IMR-90 (cell line): ENCODE results near the gene CTNND2. TPM values are rescaled to one million over a fixed set of nuclear protein-coding genes. Genes with fewer than 3 reads are reported as not detected.

ENCODE experiments used
- ATAC-seq: fragments of 200-7000 bp; cut with Tn5 transposase; 2 replicates; pipeline ENCODE4 v1.9.1; 2020; ENCODE audit warnings: low read depth, mild to moderate bottlenecking, moderate library complexity
- BruUV-seq: library from RNA; stranded (reverse); fragments of 400-500 nt; replicated peaks from 2 replicates; lab custom pipeline; 2021; lab: Mats Ljungman, UMichigan
- CTCF ChIA-PET: fragments of 300-600 bp; formaldehyde crosslinking; extraction: SDS; loops from one replicate; lab custom pipeline; 2021; ENCODE audit warnings: antibody characterized with exemption; lab: Yijun Ruan, JAX
- POLR2A ChIA-PET: fragments of 300-600 bp; sonication (Branson Sonifier 250); formaldehyde crosslinking; loops from one replicate; lab custom pipeline; 2022; ENCODE audit warnings: antibody characterized with exemption; ENCODE audit not compliant: unreplicated experiment; lab: Charles Lee
- DNase-seq: peaks from one replicate; pipeline ENCODE4 v3.0.0; 2013
- H2AFZ ChIP-seq: replicated peaks from 2 replicates; pipeline ENCODE3; 2013; ENCODE audit warnings: low read length, mild to moderate bottlenecking; ENCODE audit not compliant: poor library complexity
- H2AK5ac ChIP-seq: 2 replicates; pipeline ENCODE4 v1.6.1; 2013; ENCODE audit warnings: low read depth, low read length, inconsistent platforms
- H2AK9ac ChIP-seq: replicated peaks from 2 replicates; pipeline ENCODE3; 2013; ENCODE audit warnings: mild to moderate bottlenecking, low read depth, low read length, moderate library complexity; ENCODE audit not compliant: poor library complexity
- H2BK120ac ChIP-seq: 2 replicates; pipeline ENCODE4 v1.6.1; 2013; ENCODE audit warnings: low read depth, low read length, inconsistent platforms
- H2BK15ac ChIP-seq: 3 replicates; pipeline ENCODE4 v1.6.1; 2013; ENCODE audit warnings: low read depth, low read length, inconsistent platforms
- H2BK20ac ChIP-seq: 2 replicates; pipeline ENCODE4 v1.6.1; 2013; ENCODE audit warnings: low read depth, mild to moderate bottlenecking, inconsistent platforms, low read length, moderate library complexity
- H2BK5ac ChIP-seq: 2 replicates; pipeline ENCODE4 v1.6.1; 2013; ENCODE audit warnings: mild to moderate bottlenecking, low read depth, low read length, inconsistent platforms; ENCODE audit not compliant: poor library complexity, severe bottlenecking
- H3K14ac ChIP-seq: replicated peaks from 2 replicates; pipeline ENCODE4 v1.6.1; 2013; ENCODE audit warnings: low read depth, low read length, inconsistent platforms
- H3K18ac ChIP-seq: 2 replicates; pipeline ENCODE4 v1.6.1; 2013; ENCODE audit warnings: low read depth, low read length, control low read depth
- H3K23ac ChIP-seq: 2 replicates; pipeline ENCODE4 v1.6.1; 2013; ENCODE audit warnings: low read depth, low read length, inconsistent platforms
- H3K27ac ChIP-seq: 2 replicates; pipeline ENCODE4 v1.5.1; 2013; ENCODE audit warnings: mild to moderate bottlenecking, control low read depth, low read length; ENCODE audit not compliant: insufficient read depth
- H3K27me3 ChIP-seq: 2 replicates; pipeline ENCODE4 v1.6.1; 2013; ENCODE audit warnings: low read length; ENCODE audit not compliant: control insufficient read depth, insufficient read depth
- H3K36me3 ChIP-seq: 2 replicates; pipeline ENCODE4 v1.6.1; 2013; ENCODE audit warnings: low read length, mixed read lengths; ENCODE audit not compliant: control insufficient read depth, insufficient read depth
- H3K4ac ChIP-seq: 2 replicates; pipeline ENCODE4 v1.6.1; 2013; ENCODE audit warnings: low read depth, low read length, inconsistent platforms
- H3K4me1 ChIP-seq: 2 replicates; pipeline ENCODE4 v1.6.1; 2013; ENCODE audit warnings: low read length, mixed read lengths; ENCODE audit not compliant: control insufficient read depth, insufficient read depth
- H3K4me2 ChIP-seq: 2 replicates; pipeline ENCODE4 v1.6.1; 2013; ENCODE audit warnings: low read depth, mild to moderate bottlenecking, control low read depth, low read length, moderate library complexity
- H3K4me3 ChIP-seq: 2 replicates; pipeline ENCODE4 v1.5.1; 2013; ENCODE audit warnings: low read depth, mild to moderate bottlenecking, control low read depth, low read length, moderate library complexity; ENCODE audit not compliant: insufficient read depth
- H3K56ac ChIP-seq: 2 replicates; pipeline ENCODE4 v1.6.1; 2013; ENCODE audit warnings: low read length, inconsistent platforms; ENCODE audit not compliant: insufficient read depth; ENCODE audit errors: extremely low read depth
- H3K79me1 ChIP-seq, 2 experiments: 2 replicates each; pipeline ENCODE4 v1.6.1; 2013; ENCODE audit warnings: low read length in 2 of 2, inconsistent platforms in 1 of 2, low read depth in 1 of 2
- H3K9ac ChIP-seq: 2 replicates; pipeline ENCODE4 v1.6.1; 2013; ENCODE audit warnings: low read depth, low read length, control low read depth
- H3K9me1 ChIP-seq: 2 replicates; pipeline ENCODE4 v1.6.1; 2013; ENCODE audit warnings: low read length, inconsistent platforms; ENCODE audit not compliant: insufficient read depth
- H3K9me3 ChIP-seq: 2 replicates; pipeline ENCODE4 v1.6.1; 2013; ENCODE audit warnings: low read length; ENCODE audit not compliant: control insufficient read depth, insufficient read depth
- H4K20me1 ChIP-seq: 2 replicates; pipeline ENCODE4 v1.6.1; 2013; ENCODE audit warnings: low read length, inconsistent platforms; ENCODE audit not compliant: insufficient read depth
- H4K5ac ChIP-seq: 2 replicates; pipeline ENCODE4 v1.6.1; 2013; ENCODE audit warnings: mild to moderate bottlenecking, low read depth, low read length, control low read depth
- H4K8ac ChIP-seq, 2 experiments: 2 replicates each; pipeline ENCODE4 v1.6.1; 2013; ENCODE audit warnings: low read depth in 2 of 2, low read length in 2 of 2, control low read depth in 1 of 2, inconsistent platforms in 1 of 2
- H4K91ac ChIP-seq: 2 replicates; pipeline ENCODE4 v1.6.1; 2013; ENCODE audit warnings: low read depth, low read length, inconsistent platforms; ENCODE audit not compliant: insufficient read depth
- ELK1 ChIP-seq: fragments of 150-350 bp; IDR thresholded peaks from 2 replicates; pipeline ENCODE4 v1.6.1; 2016; ENCODE audit warnings: low read depth, mild to moderate bottlenecking, low read length, moderate library complexity, borderline replicate concordance
- MAFK ChIP-seq: IDR thresholded peaks from 2 replicates; pipeline ENCODE4 v1.6.1; 2012; ENCODE audit warnings: low read depth, low read length, improper control_type of control experiment
- MXI1 ChIP-seq: IDR thresholded peaks from 2 replicates; pipeline ENCODE4 v1.6.1; 2012; ENCODE audit warnings: low read depth, mild to moderate bottlenecking, low read length, moderate library complexity, borderline replicate concordance
- RAD21 ChIP-seq: IDR thresholded peaks from 2 replicates; pipeline ENCODE4 v1.6.1; 2012; ENCODE audit warnings: low read length, improper control_type of control experiment
- RCOR1 ChIP-seq: IDR thresholded peaks from 2 replicates; pipeline ENCODE4 v1.6.1; 2012; ENCODE audit warnings: mild to moderate bottlenecking, low read length, improper control_type of control experiment; ENCODE audit not compliant: insufficient replicate concordance
- RFX5 ChIP-seq: IDR thresholded peaks from 2 replicates; pipeline ENCODE4 v1.8.0; 2012; ENCODE audit warnings: low read depth, mild to moderate bottlenecking, low read length, moderate library complexity
- SMC3 ChIP-seq: fragments of 150-350 bp; IDR thresholded peaks from 2 replicates; pipeline ENCODE4 v1.6.1; 2016; ENCODE audit warnings: low read depth, mild to moderate bottlenecking, antibody characterized with exemption, low read length, moderate library complexity
- WGBS, 2 experiments: methylation state at CpG; one replicate each; pipeline versions ENCODE4 v1.1.5 to v1.1.7; 2013; ENCODE audit warnings: missing lambda C conversion rate in 2 of 2; ENCODE audit not compliant: insufficient read length in 1 of 2; ENCODE audit errors: extremely low coverage in 2 of 2; 5-methylcytosine and 5-hydroxymethylcytosine counted together
- dilution Hi-C: fragments of 300-500 bp; cut with HindIII; formaldehyde crosslinking; loops from one replicate; pipeline ENCODE4 v1.14.3; 2018; ENCODE audit warnings: low sequenced_read_pairs; ENCODE audit not compliant: unreplicated experiment
- in situ Hi-C: fragments of 300-500 bp; cut with MboI; formaldehyde crosslinking; loops from 3 replicates; pipeline ENCODE4 v1.14.3; 2019; ENCODE audit warnings: low sequenced_read_pairs, inconsistent platforms, mixed read lengths
- intact Hi-C: fragments of 100-400 bp; cut with micrococcal nuclease; formaldehyde crosslinking; loops from 2 replicates; pipeline ENCODE4 v1.10.0; 2022
- polyA plus RNA-seq, 3 experiments: library from polyadenylated mRNA; depleted of rRNA; stranded (reverse); fragments of >200 nt; gene quantifications; 2 replicates each; pipeline ENCODE4 v1.2.3, GENCODE V29; 2012; ENCODE audit warnings: low replicate concordance in 1 of 3
- total RNA-seq: library from RNA; depleted of rRNA; stranded (reverse); fragments of >200 nt; gene quantifications from 2 replicates; pipeline ENCODE4 v1.2.3, GENCODE V29; 2012
- TF ChIP-seq, protein P1 (sequence below): fragments of 150-350 bp; IDR thresholded peaks from 2 replicates; pipeline ENCODE4 v1.6.1; 2017; ENCODE audit warnings: mild to moderate bottlenecking, antibody characterized with exemption, low read length, low read depth

Gene CTNND2
- total and polyA plus RNA-seq, 2 of the 4 experiments (the other 2 are of a cell fraction), result not detected

DNA sequence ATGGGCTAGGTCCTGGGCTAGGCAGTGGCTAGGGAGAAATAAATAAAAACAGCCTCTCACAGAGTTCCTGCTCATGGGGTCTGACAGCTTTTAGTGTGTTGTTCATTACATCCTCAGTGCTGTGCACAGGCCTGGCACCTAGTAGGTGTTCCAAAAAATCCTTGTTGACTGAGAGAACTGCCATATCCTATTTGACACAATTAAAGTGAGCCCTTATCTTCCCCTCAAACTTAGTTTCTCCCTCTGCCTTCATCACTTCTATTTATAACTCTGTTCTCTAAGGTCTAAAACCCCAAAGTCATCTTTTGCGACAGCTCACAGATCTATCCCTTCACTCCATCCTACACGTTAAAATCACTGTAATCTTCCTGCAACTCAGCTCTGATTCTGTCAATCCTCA, 594.1 kb downstream of the CTNND2 start:
- no peaks in the 10 kb centered on the region for H3K4me1 ChIP-seq
- no peak overlapping the region for H3K4ac ChIP-seq
- no peak overlapping the region for H2BK5ac ChIP-seq
- no peak for DNase-seq
- H4K91ac ChIP-seq, result no peak overlapping the region
- H3K56ac ChIP-seq, result no peak overlapping the region
- intact Hi-C loops (no loop called here), in situ Hi-C loops (no loop called here), dilution Hi-C loops (no loop called here)
- H3K23ac ChIP-seq, result no peak overlapping the region
- H2BK20ac ChIP-seq, result no peak overlapping the region
- H2AFZ ChIP-seq, result no peak overlapping the region
- no peak overlapping the region for H2AK9ac ChIP-seq
- H4K20me1 ChIP-seq, result no peaks in the 10 kb centered on the region
- H3K4me3 ChIP-seq, result no peak overlapping the region
- TF ChIP-seq MXI1, result no peak
- TF ChIP-seq RFX5, result no peak
- TF ChIP-seq RAD21, result no peak
- no peak for TF ChIP-seq ELK1
- TF ChIP-seq MAFK, result no peak
- no peak for TF ChIP-seq SMC3
- TF ChIP-seq RCOR1, result no peak
- TF ChIP-seq, protein P1, sequence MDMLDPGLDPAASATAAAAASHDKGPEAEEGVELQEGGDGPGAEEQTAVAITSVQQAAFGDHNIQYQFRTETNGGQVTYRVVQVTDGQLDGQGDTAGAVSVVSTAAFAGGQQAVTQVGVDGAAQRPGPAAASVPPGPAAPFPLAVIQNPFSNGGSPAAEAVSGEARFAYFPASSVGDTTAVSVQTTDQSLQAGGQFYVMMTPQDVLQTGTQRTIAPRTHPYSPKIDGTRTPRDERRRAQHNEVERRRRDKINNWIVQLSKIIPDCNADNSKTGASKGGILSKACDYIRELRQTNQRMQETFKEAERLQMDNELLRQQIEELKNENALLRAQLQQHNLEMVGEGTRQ, result no peak
- ChIA-PET POLR2A (no interaction called here), CTCF (no interaction called here)
- H3K27ac ChIP-seq, result no peak overlapping the region
- H3K36me3 ChIP-seq, result no peaks in the 10 kb centered on the region
- no peak overlapping the region for H2AK5ac ChIP-seq
- H4K8ac ChIP-seq, result no peak overlapping the region
- BruUV-seq, result no TSS peak
- no peaks in the 10 kb centered on the region for H3K9me1 ChIP-seq
- no peak overlapping the region for H2BK15ac ChIP-seq
- no peak for ATAC-seq
- H3K27me3 ChIP-seq, result no peaks in the 10 kb centered on the region
- H3K4me2 ChIP-seq, result no peak overlapping the region
- H3K14ac ChIP-seq, result no peak overlapping the region
- no peak overlapping the region for H3K18ac ChIP-seq
- no peaks in the 10 kb centered on the region; the same call in 1 of the 2 replicates for H3K9me3 ChIP-seq
- no peaks in the 10 kb centered on the region for H3K79me1 ChIP-seq
- 53% methylated on average over 2 of the region's 2 CpGs; no CpG with 5 or more reads in 1 of the 2 experiments for WGBS, 2 experiments
- H2BK120ac ChIP-seq, result no peak overlapping the region
- no peak overlapping the region for H4K5ac ChIP-seq
- H3K9ac ChIP-seq, result no peak overlapping the region
